ENCODE data around the gene BBOF1.
A peak's percentile ranks its signal among the peaks of the same experiment; 100 is the strongest.
"Not testable (repeated sequence)": the region's sequence is repeated elsewhere in the genome, so short reads cannot be mapped to it uniquely, and the experiment has no call there.

Gene BBOF1

DNA sequence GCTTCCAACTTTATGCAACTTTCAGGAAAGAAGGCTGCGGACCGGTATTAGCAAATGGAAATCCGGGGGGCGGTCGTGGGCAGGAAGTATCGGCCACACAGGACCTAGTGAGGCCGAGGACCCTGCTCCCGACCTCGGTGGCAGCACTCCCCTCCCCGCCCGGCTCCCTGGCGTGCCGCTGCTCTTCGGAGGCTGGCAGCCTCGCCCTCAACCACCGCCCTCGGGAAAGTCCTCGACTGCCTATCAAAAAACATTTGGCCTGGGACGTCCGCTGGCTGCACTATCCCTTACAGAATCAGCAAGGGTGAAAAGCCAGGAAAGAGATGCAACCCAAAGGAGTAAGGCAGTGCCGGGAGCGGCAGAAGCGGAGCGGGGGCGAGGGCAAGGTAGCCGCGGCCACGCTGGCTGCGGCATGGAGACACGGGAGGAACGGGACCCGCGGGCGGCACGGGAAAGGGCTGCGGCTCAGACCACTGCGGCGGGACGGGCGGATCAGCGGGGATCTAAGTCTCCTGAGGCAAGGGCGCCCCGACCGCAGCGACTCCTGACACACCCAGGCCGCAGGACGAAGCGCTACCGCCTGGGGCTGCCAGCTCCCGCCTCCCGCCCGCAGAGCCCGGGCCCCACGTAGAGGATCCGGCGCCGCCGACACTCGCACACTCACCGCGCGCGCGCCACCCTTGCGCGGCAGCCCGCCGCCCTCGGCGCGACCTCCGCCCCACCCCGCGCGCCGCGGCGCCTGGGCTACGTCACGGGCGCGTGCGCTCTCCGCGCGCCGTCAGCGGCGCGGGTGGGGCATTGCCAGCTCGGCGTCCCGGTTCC is at the start of gene BBOF1, which contains the start of gene ENTPD5:
TSS of gene BBOF1 (plus strand) at position 764 of the 822 bp plus-strand sequence. CDS start 130 bp downstream, outside the sequence.
TSS of gene ENTPD5 (minus strand) at position 703 of the 822 bp plus-strand sequence. CDS start 31,186 bp downstream, outside the sequence.
- peak within 1 kb of the TSS; percentile 96 for H3K4me3 Mint-ChIP-seq
- peaks cover 13% of the 10 kb centered on the region for H3K4me1 Mint-ChIP-seq (ENCODE audit: low read depth)
- no peaks in the 10 kb centered on the region for H3K27me3 Mint-ChIP-seq
- peak within 1 kb of the TSS; percentile 94 for H3K27ac Mint-ChIP-seq
- H3K36me3 Mint-ChIP-seq = no peaks in the 10 kb centered on the region
- H3K9me3 Mint-ChIP-seq (ENCODE audit: low read depth) = no peaks in the 10 kb centered on the region

GRCh38 chr14:73973497-73973896 is 45.7 kb upstream of the BBOF1 start:
- Mint-ChIP-seq H3K4me1 (ENCODE audit: low read depth) (no peaks in the 10 kb centered on the region), H3K9me3 (ENCODE audit: low read depth) (no peaks in the 10 kb centered on the region), H3K27ac (no peak overlapping the region), H3K27me3 (no peaks in the 10 kb centered on the region), H3K36me3 (peaks cover 2% of the 10 kb centered on the region), H3K4me3 (no peak overlapping the region)

DNA sequence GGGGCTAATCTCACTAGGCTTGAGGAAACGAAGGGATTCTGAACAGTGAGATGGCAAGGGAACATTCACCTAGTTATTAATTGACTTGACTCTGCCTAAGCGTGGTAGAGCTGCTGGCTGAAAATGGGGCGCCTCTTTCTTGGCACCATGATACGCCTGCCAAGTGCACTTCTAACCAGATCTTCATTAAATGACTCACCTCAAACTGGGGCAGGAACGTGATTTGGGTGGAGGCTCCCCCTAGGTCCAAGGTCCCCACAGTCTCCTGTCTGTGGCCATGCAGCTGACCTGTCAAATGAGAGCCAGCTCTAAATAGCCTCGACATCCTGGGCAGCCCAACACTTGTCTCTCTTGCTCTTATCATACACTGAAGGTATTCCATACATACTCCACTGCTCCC is 43.0 kb upstream of the BBOF1 start:
- Mint-ChIP-seq H3K27me3 (no peaks in the 10 kb centered on the region), H3K27ac (no peak overlapping the region), H3K9me3 (ENCODE audit: low read depth) (no peaks in the 10 kb centered on the region), H3K4me3 (no peak overlapping the region), H3K36me3 (peaks cover 6% of the 10 kb centered on the region), H3K4me1 (ENCODE audit: low read depth) (no peaks in the 10 kb centered on the region)

DNA sequence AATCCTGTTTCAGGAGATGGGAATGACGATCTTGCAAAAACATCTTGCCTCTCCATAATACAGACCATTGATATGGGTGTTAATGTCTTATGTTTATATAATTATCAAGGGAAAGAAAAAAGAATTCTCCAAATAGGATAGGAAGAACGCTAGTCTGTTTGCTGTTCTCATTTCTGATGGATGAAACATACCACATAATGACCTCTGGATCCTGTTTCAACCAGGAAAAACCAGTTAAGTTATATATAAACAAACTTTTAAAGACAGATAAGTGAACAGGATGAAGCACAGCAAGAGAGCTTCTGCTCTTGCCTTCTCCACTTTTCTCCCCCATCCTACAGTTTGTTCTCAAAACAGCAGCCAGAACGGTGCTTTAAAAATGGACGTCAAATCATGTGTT is 41.3 kb upstream of the BBOF1 start:
- Mint-ChIP-seq H3K4me3 (no peak overlapping the region), H3K36me3 (peaks cover 4% of the 10 kb centered on the region), H3K27ac (no peak overlapping the region), H3K4me1 (ENCODE audit: low read depth) (no peaks in the 10 kb centered on the region), H3K9me3 (ENCODE audit: low read depth) (no peaks in the 10 kb centered on the region), H3K27me3 (no peaks in the 10 kb centered on the region)

DNA sequence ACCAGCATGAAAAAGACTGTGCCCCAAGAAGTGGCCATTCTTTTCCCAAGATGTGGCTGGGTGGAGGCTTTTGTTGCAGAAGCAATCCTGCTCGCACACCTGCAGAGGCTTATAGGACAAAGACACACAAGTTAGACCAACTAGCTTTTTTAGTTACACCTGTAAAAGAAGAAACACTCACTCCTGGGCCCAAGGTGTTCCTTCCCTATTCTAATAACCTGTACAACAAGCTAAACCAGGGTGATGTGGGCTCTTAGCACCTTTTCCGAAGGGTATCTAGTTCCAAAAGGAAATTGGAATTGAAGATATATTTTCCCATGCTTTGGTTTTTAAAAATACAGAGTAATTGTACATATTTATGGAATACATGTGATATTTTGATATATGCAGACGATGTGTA is 31.1 kb upstream of the BBOF1 start:
- H3K27ac Mint-ChIP-seq = no peak overlapping the region
- H3K36me3 Mint-ChIP-seq = peaks cover 13% of the 10 kb centered on the region
- H3K9me3 Mint-ChIP-seq (ENCODE audit: low read depth) = no peaks in the 10 kb centered on the region
- no peaks in the 10 kb centered on the region for H3K4me1 Mint-ChIP-seq (ENCODE audit: low read depth)
- no peak overlapping the region for H3K4me3 Mint-ChIP-seq
- no peaks in the 10 kb centered on the region for H3K27me3 Mint-ChIP-seq

DNA sequence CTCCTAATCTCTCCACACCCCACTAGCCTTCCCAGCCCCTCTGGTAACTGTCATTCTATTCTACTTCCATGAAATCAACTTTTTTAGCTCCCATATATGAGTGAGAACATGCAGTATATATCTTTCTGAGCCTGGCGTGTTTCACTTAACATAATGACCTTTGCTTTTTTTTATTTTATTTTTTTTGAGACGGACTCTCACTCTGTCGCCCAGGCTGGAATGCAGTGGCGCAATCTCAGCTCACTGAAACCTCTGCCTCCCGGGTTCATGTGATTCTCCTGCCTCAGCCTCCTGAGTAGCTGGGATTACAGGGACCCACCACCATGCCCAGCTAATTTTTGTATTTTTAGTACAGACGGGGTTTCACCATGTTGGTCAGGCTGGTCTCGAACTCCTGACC is 30.5 kb upstream of the BBOF1 start:
- H3K4me3 Mint-ChIP-seq; H3K4me1 Mint-ChIP-seq (ENCODE audit: low read depth); H3K27me3 Mint-ChIP-seq; H3K27ac Mint-ChIP-seq; H3K9me3 Mint-ChIP-seq (ENCODE audit: low read depth): not testable (repeated sequence)
- peaks cover 13% of the 10 kb centered on the region for H3K36me3 Mint-ChIP-seq

DNA sequence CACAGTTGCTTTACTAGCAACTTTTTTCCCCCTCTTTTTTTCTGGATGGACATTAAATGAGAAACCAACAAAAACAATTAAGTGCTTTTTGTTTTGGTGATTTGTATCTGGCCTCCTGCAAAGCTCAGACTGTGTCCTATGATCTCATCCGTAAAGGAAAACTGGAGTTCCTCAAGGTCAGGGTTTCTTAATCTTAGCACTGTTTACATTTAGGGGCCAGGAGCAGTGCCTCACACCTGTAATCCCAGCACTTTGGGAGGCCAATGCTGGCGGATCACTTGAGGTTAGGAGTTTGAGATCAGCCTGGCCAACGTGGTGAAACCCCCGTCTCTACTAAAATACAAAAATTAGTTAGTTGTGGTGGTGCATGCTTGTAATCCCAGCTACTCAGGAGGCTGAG is 28.1 kb upstream of the BBOF1 start:
- Mint-ChIP-seq H3K9me3 (ENCODE audit: low read depth) (no peaks in the 10 kb centered on the region), H3K36me3 (peaks cover 9% of the 10 kb centered on the region), H3K4me1 (ENCODE audit: low read depth) (no peaks in the 10 kb centered on the region), H3K4me3 (no peak overlapping the region), H3K27ac (no peak overlapping the region), H3K27me3 (no peaks in the 10 kb centered on the region)

GRCh38 chr14:73994926-73995325 is 24.2 kb upstream of the BBOF1 start:
- H3K9me3 Mint-ChIP-seq (ENCODE audit: low read depth); H3K27ac Mint-ChIP-seq; H3K4me1 Mint-ChIP-seq (ENCODE audit: low read depth); H3K4me3 Mint-ChIP-seq; H3K36me3 Mint-ChIP-seq; H3K27me3 Mint-ChIP-seq: not testable (repeated sequence)

DNA sequence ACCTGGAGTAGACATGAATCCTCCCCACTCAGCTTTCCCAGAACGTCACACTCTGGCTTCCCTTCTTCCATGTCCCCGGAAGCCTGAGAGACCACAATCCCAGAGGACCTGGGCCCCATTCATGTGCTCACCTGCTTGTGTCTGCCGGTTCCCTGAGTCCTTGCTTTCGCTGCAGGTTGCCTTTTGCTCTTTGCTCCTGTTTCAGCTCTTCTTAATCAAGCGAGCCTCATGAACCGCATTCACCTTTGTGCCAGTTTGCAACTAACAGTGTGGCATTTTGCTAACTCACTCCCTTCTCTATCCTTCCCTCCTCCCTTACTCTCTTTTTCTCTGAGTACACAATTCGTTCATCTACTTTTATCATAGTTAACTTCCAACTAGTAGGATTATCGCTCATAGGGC is 23.2 kb upstream of the BBOF1 start:
- H3K9me3 Mint-ChIP-seq (ENCODE audit: low read depth) = no peaks in the 10 kb centered on the region
- no peak overlapping the region for H3K4me3 Mint-ChIP-seq
- no peak overlapping the region for H3K27ac Mint-ChIP-seq
- H3K27me3 Mint-ChIP-seq = no peaks in the 10 kb centered on the region
- no peaks in the 10 kb centered on the region for H3K4me1 Mint-ChIP-seq (ENCODE audit: low read depth)
- H3K36me3 Mint-ChIP-seq = peaks cover 2% of the 10 kb centered on the region

GRCh38 chr14:73996731-73997107 is 22.4 kb upstream of the BBOF1 start:
- no peak overlapping the region for H3K27ac Mint-ChIP-seq
- H3K4me3 Mint-ChIP-seq = no peak overlapping the region
- no peaks in the 10 kb centered on the region for H3K4me1 Mint-ChIP-seq (ENCODE audit: low read depth)
- H3K36me3 Mint-ChIP-seq = peaks cover 2% of the 10 kb centered on the region
- H3K27me3 Mint-ChIP-seq = no peaks in the 10 kb centered on the region
- H3K9me3 Mint-ChIP-seq (ENCODE audit: low read depth) = no peaks in the 10 kb centered on the region

GRCh38 chr14:73997108-73997943 is 21.8 kb upstream of the BBOF1 start:
- Mint-ChIP-seq H3K4me3 (no peak overlapping the region), H3K27ac (no peak overlapping the region), H3K36me3 (no peaks in the 10 kb centered on the region)

DNA sequence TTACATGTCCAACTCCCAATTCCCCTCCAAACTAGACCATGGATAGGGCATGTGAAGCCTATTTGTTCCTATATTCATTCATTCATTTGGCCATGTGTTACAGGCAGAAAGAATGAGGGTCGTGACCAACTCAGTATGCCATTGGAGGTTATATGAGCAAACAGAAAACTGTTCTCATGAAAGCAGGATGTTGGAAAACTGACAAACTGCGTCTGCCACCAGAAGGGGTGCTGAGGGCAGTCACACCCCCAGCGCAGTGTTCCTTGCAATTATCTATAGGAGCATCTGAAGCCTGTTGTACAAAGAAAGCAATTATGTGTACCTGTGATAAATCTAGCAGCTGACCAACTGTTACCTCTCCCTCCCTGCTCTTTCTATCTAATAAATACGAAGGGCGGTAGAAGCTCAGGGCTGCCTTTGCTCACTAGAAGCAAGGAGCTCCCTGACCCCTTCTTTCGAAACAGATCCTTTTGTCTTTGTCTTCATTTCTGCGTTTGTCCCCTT is 21.2 kb upstream of the BBOF1 start:
- Mint-ChIP-seq H3K4me1 (ENCODE audit: low read depth) (no peaks in the 10 kb centered on the region), H3K27me3 (no peaks in the 10 kb centered on the region), H3K4me3 (no peak overlapping the region), H3K36me3 (peaks cover 3% of the 10 kb centered on the region), H3K9me3 (ENCODE audit: low read depth) (no peaks in the 10 kb centered on the region), H3K27ac (no peak overlapping the region)

More at GRCh38 chr14:73997108-73997943, 21.8 kb upstream of the BBOF1 start:
- no peaks in the 10 kb centered on the region for H3K4me1 Mint-ChIP-seq (ENCODE audit: low read depth)
- H3K9me3 Mint-ChIP-seq (ENCODE audit: low read depth) = no peaks in the 10 kb centered on the region
- no peaks in the 10 kb centered on the region for H3K27me3 Mint-ChIP-seq

DNA sequence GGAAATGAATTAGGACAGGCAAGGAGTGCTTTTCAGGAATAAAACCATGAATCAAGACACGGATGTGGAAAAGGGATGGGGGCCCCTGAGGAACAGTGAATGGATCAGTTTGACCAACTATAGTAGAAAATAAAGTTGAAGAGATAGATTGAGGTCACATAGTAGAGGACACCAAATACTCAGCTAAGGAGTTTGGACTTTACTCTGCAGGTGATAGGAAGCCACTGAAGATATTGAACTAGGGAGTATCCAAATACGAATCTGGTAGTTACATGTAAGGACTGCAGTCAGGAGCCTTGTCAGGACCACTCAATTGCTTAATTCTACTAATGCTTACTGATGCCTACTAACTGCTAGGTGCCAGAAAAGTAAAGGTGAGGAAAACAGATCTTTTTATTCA is 20.4 kb upstream of the BBOF1 start:
- Mint-ChIP-seq H3K4me3 (no peak overlapping the region), H3K27ac (no peak overlapping the region), H3K9me3 (ENCODE audit: low read depth) (no peaks in the 10 kb centered on the region), H3K36me3 (peaks cover 7% of the 10 kb centered on the region), H3K4me1 (ENCODE audit: low read depth) (no peaks in the 10 kb centered on the region), H3K27me3 (no peaks in the 10 kb centered on the region)

- not testable (repeated sequence) for H3K9me3 Mint-ChIP-seq (ENCODE audit: low read depth); H3K27ac Mint-ChIP-seq; H3K27me3 Mint-ChIP-seq; H3K4me3 Mint-ChIP-seq; H3K36me3 Mint-ChIP-seq; H3K4me1 Mint-ChIP-seq (ENCODE audit: low read depth)
Measured at GRCh38 chr14:74005664-74006063, 13.5 kb upstream of the BBOF1 start.

GRCh38 chr14:74008843-74009499 is 10.2 kb upstream of the BBOF1 start:
- Mint-ChIP-seq H3K27ac (no peak overlapping the region), H3K27me3 (no peaks in the 10 kb centered on the region), H3K4me3 (no peak overlapping the region), H3K36me3 (peaks cover 5% of the 10 kb centered on the region), H3K4me1 (ENCODE audit: low read depth) (no peaks in the 10 kb centered on the region), H3K9me3 (ENCODE audit: low read depth) (no peaks in the 10 kb centered on the region)

Data from activated naive CD8-positive, alpha-beta T cell (primary cell).